ENCODE data around the gene SPINT1.

SPINT1 gene

DNA sequence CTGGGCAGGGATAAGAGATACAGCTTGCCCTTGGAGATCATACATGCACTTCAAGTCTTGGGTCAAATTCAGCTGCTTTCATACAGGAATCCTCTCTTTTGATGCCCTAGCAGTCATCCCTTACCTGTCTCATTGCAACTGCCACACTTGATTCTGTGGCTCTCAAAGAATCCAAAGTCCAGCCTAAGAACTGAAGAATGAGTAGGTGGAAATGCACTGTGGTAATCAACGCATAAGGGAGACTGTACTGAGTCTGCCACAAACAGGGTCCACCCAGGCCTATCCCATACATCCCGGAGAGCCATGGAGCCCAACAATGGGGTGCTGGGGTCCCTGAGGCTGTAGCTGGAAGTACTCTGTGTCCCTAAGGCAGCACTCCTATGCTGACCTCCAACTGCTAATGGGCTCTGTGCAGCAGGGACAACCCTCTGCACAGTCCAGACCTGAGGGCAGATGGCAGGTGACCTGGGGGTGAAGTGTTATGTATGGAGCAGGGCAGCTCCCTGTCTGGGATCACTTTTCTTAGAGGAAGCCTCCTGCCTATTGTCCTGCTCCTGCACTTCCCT is 48.7 kb downstream of the SPINT1 start:
- no peak for DNase-seq (ENCODE audit: low read depth)

DNA sequence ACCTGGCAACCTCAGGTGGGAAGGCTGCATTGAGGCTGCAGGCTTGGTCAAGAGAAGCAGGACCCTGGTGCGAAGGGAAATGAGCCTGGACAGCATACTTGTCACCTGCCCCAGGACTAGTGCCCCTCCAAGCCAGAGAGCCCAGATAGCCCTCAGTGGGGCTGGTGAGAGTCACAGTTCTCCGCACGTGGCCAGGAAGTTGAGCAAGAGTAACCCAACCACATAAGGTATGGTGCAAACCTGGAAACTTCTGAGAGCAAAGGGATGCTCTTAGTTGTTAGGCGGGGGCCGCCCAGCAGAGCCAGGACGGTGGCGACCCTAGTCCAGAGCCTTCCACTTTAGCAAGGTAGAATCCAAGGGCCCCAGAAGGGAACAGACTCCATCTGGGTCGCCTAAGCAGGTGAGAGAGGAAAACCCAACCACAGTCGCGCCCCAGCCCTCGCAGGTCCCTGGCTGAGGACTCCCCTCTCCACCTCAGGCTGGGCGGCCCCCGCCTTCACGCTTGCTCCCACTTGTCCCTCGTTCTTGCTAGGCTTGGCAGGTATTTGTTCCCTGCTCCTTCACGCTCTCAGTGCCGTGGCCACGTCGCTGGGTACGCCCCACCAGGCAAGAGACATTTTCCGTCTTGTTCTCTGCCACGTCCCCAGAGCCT is 49.3 kb downstream of the SPINT1 start:
- DNase-seq (ENCODE audit: low read depth): no peak

DNA sequence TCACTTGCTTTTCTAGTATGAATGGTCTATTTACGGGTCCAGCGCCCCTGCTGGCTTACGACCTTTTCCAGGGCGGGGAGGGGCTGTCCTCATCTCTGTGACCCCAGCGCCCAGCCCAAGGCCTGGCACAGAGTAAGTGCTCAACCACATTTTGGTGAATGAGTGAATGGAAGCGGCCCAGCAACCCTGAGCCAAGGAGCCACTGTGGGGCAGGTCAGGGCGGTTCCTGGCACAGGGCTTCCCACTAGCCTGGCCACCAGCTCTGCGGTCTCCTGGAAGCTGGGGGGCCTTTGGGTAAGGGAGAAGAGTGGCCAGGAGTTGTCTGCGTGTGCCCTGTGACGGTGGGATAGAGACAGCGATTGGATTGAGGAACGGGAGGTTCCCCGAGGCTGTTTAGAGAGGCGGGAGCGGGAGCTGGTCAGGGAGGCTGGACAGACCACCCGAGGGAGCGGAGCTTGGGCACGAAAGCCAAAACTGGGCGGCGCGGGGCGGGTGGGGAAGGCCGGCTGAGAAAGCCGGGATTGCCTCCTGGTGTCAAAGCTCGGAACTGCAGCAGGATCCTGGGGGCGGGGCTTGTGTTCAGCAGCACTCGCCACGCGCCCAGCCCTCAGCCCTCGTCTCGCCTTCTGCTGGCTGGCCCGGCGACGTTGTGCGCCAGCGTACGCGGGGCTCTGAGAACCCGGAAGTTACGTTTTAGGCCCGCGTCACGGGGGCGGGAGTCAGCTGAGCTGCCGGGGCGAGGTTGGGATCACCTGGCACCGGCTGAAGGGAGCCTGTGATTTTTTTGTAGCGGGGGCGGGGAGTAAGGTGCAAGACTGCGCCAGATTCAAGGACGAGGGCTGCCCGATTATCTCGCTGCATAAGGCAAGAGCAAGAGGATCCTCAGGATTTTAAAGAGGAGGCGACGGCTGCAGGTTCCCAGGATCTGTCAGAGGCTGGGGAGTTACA is 50.2 kb downstream of the SPINT1 start, which contains the start of gene VPS18:
TSS of gene VPS18 (plus strand) at position 718 of the 948 bp plus-strand sequence. CDS start 319 bp downstream, outside the sequence.
- DNase-seq (ENCODE audit: low read depth): peak; percentile 90

DNA sequence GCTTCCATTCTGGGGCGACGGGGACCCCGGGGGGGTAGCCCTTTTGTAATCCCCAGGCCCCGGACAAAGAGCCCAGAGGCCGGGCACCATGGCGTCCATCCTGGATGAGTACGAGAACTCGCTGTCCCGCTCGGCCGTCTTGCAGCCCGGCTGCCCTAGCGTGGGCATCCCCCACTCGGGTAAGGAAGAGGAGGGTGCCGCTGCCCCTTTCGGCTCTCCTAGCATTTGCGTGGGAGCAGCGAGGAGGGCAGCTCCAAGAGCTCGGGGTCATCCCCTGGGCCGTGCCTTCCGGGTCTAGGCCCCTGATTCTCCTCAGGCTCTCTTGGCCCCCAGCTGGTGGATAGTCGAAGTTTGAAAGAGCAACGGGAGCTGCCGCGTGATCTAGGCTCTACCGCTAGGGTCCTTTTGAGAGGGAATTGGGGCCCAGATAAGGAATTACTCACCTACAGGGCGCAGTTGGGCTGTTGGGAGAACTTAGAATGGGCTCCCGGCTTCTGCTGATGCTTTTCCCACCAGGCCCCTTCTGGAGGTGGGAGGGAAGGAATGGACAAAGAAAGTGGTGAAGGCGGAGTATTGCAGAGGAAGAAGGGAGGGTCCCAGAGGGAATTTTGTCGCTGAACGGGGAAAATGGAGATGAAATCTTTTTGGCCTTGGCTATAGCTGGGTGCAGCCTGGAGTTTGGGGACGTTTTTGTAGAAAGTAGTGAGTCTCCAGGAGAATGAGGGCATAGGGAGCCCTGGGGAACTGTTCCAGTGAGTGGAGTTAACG is 51.0 kb downstream of the SPINT1 start:
- peak; percentile 75 for DNase-seq (ENCODE audit: low read depth)

DNA sequence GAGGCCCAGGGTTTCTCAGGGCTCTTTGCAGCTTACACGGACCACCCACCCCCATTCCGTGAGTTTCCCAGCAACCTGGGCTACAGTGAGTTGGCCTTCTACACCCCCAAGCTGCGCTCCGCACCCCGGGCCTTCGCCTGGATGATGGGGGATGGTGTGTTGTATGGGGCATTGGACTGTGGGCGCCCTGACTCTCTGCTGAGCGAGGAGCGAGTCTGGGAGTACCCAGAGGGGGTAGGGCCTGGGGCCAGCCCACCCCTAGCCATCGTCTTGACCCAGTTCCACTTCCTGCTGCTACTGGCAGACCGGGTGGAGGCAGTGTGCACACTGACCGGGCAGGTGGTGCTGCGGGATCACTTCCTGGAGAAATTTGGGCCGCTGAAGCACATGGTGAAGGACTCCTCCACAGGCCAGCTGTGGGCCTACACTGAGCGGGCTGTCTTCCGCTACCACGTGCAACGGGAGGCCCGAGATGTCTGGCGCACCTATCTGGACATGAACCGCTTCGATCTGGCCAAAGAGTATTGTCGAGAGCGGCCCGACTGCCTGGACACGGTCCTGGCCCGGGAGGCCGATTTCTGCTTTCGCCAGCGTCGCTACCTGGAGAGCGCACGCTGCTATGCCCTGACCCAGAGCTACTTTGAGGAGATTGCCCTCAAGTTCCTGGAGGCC is 55.8 kb downstream of the SPINT1 start:
- DNase-seq (ENCODE audit: low read depth): no peak

DNA sequence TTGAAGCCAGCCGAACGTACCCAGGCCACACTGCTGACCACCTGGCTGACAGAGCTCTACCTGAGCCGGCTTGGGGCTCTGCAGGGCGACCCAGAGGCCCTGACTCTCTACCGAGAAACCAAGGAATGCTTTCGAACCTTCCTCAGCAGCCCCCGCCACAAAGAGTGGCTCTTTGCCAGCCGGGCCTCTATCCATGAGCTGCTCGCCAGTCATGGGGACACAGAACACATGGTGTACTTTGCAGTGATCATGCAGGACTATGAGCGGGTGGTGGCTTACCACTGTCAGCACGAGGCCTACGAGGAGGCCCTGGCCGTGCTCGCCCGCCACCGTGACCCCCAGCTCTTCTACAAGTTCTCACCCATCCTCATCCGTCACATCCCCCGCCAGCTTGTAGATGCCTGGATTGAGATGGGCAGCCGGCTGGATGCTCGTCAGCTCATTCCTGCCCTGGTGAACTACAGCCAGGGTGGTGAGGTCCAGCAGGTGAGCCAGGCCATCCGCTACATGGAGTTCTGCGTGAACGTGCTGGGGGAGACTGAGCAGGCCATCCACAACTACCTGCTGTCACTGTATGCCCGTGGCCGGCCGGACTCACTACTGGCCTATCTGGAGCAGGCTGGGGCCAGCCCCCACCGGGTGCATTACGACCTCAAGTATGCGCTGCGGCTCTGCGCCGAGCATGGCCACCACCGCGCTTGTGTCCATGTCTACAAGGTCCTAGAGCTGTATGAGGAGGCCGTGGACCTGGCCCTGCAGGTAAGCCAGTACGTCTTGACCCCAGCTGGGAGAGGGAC is 56.6 kb downstream of the SPINT1 start:
- no peak for DNase-seq (ENCODE audit: low read depth)

DNA sequence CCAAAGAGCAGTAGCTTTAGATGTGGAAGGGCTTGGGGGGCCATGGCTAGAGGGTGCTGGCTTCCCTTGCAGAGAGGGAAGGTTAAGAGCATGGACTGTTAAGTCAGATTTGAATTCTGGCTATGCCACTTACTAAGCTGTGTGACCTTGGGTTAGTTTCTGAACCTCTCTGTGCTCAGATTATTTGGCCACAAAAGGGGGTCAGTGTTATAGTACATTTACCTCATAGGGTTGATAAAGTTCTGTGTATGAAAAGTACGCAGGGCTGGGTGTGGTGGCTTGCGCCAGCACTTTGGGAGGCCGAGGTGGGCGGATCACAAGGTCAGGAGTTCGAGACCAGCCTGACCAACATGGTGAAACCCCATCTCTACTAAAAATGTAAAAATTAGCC is 57.2 kb downstream of the SPINT1 start:
- no peak for DNase-seq (ENCODE audit: low read depth)

DNA sequence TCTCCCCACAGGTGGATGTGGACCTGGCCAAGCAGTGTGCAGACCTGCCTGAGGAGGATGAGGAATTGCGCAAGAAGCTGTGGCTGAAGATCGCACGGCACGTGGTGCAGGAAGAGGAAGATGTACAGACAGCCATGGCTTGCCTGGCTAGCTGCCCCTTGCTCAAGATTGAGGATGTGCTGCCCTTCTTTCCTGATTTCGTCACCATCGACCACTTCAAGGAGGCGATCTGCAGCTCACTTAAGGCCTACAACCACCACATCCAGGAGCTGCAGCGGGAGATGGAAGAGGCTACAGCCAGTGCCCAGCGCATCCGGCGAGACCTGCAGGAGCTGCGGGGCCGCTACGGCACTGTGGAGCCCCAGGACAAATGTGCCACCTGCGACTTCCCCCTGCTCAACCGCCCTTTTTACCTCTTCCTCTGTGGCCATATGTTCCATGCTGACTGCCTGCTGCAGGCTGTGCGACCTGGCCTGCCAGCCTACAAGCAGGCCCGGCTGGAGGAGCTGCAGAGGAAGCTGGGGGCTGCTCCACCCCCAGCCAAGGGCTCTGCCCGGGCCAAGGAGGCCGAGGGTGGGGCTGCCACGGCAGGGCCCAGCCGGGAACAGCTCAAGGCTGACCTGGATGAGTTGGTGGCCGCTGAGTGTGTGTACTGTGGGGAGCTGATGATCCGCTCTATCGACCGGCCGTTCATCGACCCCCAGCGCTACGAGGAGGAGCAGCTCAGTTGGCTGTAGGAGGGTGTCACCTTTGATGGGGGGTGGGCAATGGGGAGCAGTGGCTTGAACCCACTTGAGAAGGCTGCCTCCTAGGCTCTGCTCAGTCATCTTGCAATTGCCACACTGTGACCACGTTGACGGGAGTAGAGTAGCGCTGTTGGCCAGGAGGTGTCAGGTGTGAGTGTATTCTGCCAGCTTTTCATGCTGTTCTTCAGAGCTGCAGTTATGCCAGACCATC is 59.0 kb downstream of the SPINT1 start:
- DNase-seq (ENCODE audit: low read depth): no peak

DNA sequence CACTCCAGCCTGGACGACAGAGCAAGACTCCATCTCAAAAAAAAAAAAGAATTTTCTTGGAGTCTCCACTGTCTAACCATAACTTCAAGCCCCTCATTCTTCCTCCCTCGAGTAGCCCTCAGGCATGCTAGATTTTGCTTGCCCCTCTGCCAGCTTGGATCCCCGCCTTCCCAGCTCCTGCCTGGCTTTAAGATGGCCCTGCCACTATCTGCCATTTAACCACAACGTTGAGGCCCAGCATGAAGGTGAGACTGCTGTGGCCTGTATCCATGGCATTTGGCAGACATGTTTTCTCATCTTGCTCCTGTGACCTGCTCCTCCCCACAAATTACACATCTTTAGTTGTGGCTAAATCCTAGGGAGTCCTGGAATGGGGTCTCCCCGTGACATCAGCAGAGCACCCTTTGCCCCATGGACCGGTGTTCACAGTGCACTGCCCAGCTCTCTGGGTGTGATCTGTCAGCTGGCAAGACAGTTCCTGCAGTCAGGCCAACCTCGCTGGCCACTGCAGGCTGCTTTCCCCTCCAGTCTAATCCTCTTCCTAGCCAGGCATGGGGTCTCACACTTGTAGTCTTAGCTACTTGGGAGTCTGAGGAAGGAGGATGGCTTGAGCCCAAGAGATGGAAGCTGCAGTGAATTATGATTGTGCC is 60.8 kb downstream of the SPINT1 start:
- DNase-seq (ENCODE audit: low read depth): no peak

DNA sequence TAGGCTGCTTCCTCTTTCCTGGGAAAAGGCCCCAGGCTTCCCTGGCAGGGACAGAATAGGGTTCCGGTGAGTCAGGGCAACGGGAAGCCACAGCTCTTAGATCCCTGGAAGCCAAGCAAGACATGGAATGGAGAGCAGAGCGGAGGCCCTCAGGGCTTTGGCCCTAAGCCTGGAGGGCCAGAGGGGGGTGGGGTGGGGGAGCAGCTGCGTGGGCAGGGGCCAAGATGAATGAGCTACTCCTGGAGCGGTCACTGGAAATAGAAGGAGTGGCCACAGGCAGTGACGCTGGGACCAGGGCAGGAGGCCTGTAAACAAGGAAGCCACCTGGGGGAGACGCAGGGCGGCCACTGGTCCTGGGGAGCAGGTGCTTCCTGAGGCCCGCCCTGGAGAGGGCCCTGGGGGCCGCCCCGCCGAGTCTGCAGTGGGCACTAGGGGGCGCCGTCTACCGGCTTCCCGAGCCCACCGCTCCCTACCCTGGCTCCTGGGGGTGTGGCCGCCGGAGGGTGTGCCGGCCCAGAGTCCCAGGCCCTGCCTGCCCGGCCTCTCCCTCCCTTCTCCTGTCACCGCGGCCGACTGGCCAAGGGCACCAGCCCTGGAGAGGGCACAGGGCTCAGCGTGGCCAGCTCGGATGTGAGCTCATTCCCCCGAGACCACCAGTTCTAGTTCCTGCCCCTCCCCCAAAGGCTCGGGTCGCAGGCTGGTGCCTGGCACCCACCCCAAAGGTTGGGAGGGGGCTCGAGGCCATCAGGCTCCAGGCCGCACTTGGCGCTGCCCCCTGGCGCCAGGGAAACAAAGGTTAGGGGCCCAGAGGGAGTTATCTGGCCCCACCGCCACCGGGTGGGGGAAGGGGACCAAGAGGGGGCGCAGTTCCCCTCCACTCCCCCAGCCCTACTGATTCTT is 62.5 kb downstream of the SPINT1 start:
- no peak for DNase-seq (ENCODE audit: low read depth)

DNA sequence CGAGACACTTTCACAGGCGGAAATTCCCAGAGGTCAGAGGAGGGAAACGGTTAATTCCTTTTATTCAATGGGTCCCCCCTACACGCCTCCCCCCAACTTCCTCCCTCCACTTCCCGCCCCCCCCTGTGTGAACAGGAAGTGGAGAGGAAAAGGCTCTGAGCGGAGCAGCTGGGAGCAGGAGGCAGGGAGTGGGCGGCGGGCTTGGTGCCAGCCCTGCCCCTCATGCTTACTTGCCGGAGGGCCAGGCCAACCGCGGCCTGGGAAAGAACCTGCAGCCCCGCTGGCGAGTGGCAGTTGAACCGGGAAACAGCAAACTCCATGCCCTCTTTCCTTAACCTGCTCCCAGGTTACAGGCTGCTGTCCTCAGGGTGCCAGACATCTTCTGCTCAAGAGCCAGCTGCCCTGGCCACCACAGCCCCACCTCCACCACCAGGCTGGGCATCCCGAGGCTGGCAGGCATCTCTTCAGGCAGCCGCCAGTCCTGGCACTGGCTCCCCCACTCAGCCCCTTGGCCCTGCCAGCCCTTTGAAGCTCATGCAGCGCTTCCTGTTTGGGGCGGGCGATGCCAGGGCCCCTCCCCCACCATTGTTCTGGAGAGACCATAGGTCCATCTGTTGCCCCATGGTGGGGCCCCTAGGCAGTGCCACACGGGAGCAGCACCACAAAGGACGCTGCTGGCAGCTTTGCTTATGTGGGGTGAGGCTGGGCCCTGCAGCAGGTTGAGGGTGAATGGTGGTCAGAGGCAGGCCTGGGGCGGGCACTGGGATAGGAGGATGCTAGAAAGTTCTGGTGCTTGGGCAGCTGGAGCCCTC is 63.3 kb downstream of the SPINT1 start:
- DNase-seq (ENCODE audit: low read depth): no peak
